DMS53 treated with DMSO at 0.1 percent for 48 hours (cell line): ENCODE measurements around the gene CDKN3.

Experiments used
- DNase-seq: peaks from one replicate; lab custom pipeline; 2025; ENCODE audit not compliant: unreplicated experiment; lab: John Stamatoyannopoulos, UW

Gene CDKN3

GRCh38 chr14:54396493-54397335 lies at the start of gene CDKN3:
TSS of gene CDKN3 (plus strand) at chr14:54397007. CDS start at chr14:54397069, 62 bp downstream.
- DNase-seq = peak; percentile 98

- DNase-seq = no peak
Observed at GRCh38 chr14:54347044-54347443, 49.8 kb upstream of the CDKN3 start.

- peak; percentile 66 for DNase-seq
Observed at GRCh38 chr14:54348001-54348611, 48.7 kb upstream of the CDKN3 start.

- no peak for DNase-seq
Observed at GRCh38 chr14:54348923-54349620, 47.7 kb upstream of the CDKN3 start.

- no peak for DNase-seq
Observed at GRCh38 chr14:54349713-54350112, 47.1 kb upstream of the CDKN3 start.

GRCh38 chr14:54350203-54350602 lies 46.6 kb upstream of the CDKN3 start:
- no peak for DNase-seq

GRCh38 chr14:54353266-54353665 lies 43.5 kb upstream of the CDKN3 start:
- no peak for DNase-seq

GRCh38 chr14:54353694-54354093 lies 43.1 kb upstream of the CDKN3 start:
- DNase-seq = no peak

- DNase-seq = no peak
Observed at GRCh38 chr14:54354096-54354495, 42.7 kb upstream of the CDKN3 start.

- no peak for DNase-seq
Observed at GRCh38 chr14:54354968-54355641, 41.7 kb upstream of the CDKN3 start.

GRCh38 chr14:54355698-54356097 lies 41.1 kb upstream of the CDKN3 start:
- DNase-seq = no peak

GRCh38 chr14:54356172-54356571 lies 40.6 kb upstream of the CDKN3 start:
- DNase-seq = no peak

- DNase-seq = no peak
Observed at GRCh38 chr14:54360667-54361066, 36.1 kb upstream of the CDKN3 start.

- no peak for DNase-seq
Observed at GRCh38 chr14:54362089-54362504, 34.7 kb upstream of the CDKN3 start.

- DNase-seq = no peak
Observed at GRCh38 chr14:54362759-54363437, 33.9 kb upstream of the CDKN3 start.

GRCh38 chr14:54364555-54365415 lies 32.0 kb upstream of the CDKN3 start:
- DNase-seq = no peak

- DNase-seq = no peak
Observed at GRCh38 chr14:54366736-54367735, 29.8 kb upstream of the CDKN3 start.

GRCh38 chr14:54368291-54368690 lies 28.5 kb upstream of the CDKN3 start:
- no peak for DNase-seq

GRCh38 chr14:54369343-54369742 lies 27.5 kb upstream of the CDKN3 start:
- no peak for DNase-seq
